Measurements from ENCODE around the gene TEKTIP1.

- TF ChIP-seq, protein P1, sequence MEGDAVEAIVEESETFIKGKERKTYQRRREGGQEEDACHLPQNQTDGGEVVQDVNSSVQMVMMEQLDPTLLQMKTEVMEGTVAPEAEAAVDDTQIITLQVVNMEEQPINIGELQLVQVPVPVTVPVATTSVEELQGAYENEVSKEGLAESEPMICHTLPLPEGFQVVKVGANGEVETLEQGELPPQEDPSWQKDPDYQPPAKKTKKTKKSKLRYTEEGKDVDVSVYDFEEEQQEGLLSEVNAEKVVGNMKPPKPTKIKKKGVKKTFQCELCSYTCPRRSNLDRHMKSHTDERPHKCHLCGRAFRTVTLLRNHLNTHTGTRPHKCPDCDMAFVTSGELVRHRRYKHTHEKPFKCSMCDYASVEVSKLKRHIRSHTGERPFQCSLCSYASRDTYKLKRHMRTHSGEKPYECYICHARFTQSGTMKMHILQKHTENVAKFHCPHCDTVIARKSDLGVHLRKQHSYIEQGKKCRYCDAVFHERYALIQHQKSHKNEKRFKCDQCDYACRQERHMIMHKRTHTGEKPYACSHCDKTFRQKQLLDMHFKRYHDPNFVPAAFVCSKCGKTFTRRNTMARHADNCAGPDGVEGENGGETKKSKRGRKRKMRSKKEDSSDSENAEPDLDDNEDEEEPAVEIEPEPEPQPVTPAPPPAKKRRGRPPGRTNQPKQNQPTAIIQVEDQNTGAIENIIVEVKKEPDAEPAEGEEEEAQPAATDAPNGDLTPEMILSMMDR (IDR thresholded peaks at IDR 0.05) = no peak
- TF ChIP-seq POLR2A (IDR thresholded peaks at IDR 0.05) (no peak), POLR2AphosphoS5 (IDR thresholded peaks at IDR 0.05) (no peak)
Observed at GRCh38 chr19:3492919-3493318, 46.1 kb upstream of the TEKTIP1 start.
